RPMI7951 (cell line): ENCODE measurements around the gene PRUNE2. TPM values are rescaled to one million over a fixed set of nuclear protein-coding genes. Genes with fewer than 3 reads are reported as not detected.

Experiments
- DNase-seq: peaks from one replicate; pipeline ENCODE4 v3.0.0-alpha.2; 2012; ENCODE audit warnings: low read depth
- total RNA-seq: library from RNA; depleted of rRNA; stranded (reverse); fragments of >200 nt; shearing (Covaris generic); gene quantifications from 2 replicates; pipeline ENCODE4 v1.2.3, GENCODE V29; 2014

The PRUNE2 gene
- total RNA-seq, 1 experiment from 2014 or later: 0.12 TPM

DNA sequence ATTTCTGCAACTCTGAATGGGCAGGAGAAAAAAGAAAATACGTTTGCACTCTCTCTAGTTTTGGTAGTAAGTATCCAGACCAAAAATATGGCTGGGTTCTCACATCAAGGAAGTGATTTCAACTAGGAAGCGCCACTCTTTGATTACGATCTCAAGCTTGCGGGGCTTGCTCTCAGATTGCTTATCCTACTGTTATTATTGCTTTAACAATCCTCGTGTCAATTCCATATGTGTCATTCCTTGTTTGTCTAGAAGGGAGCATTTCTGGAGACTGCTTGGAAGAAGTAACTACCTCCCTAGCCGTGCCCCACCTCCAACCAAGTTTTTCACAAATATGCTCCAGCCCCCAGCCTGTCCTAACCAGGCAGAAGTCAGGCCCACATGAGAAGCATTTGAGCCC is 3.5 kb downstream of the PRUNE2 start:
- DNase-seq: no peak

DNA sequence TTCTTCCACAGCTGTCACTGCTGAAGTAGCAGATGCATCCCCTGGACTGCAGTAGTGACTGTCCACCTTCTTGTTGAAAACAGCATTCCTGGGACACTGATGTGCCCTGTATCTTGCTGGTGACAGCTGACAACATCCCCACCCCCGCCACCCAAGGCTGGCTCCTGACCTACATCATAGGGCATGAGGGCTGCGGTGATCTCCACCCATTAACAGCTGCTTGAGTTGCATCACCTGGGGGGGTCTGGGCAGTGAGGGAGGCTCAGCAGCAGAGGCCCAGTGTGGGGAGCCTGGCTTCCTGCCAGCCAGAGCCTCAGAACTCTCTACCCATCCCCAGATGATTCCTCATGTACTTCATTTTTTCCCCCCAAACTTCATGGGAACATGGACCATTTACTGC is 4.1 kb downstream of the PRUNE2 start:
- DNase-seq: no peak

DNA sequence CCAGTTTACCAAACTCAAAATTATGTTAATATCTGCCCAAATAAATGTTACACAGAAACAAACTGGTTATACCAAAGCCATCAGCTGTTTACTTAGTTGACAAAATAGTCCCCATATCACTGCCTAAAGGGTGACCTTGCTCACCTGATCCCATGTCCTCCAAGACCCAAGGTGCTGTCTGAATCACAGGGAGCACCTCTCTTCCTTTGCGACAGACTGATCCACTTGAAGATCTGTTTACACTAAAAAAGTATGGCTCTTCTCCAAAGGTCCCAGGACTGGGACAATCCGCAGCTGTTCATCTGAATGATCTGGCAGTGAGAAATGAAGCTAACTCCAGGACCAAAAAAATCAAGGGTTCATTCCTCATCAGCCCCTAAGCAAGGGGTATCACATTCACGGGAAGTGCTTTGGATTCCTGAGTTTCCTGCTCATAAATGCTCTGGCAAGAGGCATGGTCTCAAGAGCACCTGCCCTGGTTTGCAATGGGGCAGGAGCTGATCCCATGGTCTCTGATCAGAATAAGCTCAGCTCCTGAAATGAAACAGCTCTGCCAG is 5.0 kb downstream of the PRUNE2 start:
- no peak for DNase-seq

DNA sequence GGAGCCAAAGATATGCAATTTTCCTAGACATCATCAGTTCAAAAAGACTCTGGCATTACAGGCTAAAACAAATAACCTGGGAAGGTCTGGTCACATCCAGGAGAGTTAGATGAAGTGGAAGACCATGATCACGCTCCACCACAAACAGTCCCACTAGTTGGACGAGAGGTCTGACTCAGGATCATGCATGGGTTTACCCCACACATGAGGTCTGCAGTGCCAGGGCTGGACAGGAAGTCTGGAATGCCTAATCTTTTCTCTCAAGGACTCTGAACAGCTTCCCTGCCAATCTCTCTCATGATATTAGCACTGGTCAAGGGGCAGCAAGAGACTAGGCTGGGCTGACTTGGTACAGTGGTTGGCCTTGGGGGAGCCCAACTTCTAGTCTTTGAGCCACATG is 7.1 kb downstream of the PRUNE2 start:
- DNase-seq: no peak

DNA sequence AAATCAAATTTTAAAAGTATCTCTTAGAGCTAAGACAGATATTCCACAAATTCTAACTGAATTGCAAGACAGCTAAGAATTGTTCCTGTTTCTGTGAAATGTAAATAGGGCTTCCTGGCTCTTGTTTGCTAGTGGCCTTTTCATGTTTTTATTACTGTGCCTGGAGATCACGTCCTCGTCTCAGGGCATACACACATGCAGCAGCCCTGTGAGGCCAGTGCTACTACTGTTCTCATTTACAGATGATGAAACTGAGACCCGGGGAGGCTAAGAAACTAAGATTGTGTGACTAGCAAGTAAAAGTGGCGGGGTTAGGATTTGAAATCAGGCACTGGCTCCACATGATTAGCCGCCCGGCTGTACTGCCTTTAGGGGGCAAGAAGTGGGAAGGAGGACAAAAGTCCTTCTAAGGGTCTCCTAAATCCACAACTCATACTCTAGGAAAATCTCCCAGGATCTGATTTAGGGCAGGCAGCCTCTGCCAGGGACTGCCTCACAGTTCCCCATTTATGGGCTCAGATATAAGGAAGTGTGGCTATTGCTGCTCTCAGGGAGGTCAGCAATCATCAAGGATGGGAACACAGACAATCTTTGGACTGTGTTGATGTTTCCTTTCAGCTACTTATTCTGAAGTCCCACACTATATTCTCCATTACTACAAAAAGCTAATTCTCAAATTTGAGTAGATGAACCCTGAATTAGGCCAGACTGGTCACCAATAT is 7.9 kb downstream of the PRUNE2 start:
- no peak for DNase-seq

DNA sequence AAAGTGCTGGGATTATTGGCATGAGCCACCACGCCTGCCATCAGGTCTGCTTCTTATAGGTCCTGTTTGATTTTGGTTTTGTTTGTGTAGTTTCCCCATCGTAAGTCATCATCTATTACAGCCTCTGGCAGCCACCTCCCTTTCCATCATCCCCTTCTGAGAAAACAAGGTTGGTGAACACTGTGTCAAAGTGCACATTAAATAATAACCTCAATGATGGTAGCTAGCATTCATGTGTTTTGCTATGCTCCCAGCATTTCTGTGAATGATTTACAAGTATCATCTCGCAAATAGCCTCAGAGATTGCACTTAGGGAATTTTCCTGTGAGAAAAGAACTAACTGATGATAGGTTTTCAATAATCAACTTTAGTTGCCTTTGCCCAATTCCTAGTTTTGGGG is 9.9 kb downstream of the PRUNE2 start:
- no peak for DNase-seq

DNA sequence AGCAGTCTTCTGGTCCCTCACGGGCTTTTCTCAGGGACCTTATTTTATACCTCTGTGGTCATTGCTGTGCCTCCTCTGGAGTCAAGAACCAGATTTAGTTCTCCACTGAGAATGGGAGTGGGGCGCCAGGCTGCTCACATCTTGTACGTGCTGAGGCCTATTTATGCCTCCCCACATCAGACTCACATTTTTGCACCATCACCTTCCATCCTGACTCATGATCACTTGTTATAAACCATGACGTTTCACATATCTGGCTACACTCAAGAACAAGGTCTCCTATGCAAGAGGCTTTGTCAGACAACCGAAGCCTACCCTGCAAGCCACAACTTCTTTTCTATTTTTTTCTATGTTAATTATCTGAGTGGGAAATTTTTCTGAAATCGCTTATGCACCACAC is 10.7 kb downstream of the PRUNE2 start:
- DNase-seq: no peak

DNA sequence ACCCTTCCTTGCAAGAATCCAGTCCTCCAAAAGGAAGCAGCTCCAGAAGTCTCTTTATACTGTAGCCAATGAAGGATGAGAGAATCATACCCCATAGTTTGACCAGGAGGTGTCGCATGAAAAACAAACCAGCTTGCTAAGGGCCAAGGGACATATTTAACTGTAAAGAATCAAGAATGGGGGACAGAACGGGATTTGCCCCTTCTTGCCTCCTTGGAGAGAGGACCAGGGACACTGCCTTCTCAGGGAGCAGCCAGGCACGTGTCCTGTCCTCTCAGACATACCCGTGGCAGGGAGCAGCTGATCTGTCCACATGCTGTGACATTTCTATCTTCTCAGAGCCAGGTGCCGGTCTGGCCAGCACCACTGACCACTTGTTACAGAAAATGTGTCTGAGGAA is 11.7 kb downstream of the PRUNE2 start:
- DNase-seq: no peak

DNA sequence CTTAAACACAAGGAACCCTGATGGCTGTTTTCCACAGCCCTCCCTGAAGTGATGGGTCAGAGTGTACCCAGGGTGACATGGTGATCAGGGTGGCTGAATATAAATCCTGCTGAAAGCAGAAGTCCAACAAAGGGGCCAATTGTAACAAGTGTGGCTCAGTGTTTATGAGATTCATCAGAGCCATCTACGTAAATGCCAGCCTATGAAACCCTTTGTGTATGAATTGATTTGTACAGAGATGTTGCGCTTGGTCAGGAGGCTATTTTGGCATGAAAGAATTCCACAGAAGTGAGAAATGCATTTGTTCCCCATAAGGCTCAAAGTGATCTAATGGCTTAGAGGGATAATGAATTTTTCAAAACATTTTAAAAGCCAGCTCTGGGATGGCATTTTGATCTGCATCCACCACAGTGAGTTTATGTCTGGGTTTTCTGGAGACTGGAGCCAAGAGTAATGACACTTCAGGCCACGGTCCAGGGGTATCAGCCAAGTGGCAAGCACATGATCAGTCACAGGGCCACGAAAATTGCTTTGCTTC is 12.4 kb downstream of the PRUNE2 start:
- DNase-seq: no peak

DNA sequence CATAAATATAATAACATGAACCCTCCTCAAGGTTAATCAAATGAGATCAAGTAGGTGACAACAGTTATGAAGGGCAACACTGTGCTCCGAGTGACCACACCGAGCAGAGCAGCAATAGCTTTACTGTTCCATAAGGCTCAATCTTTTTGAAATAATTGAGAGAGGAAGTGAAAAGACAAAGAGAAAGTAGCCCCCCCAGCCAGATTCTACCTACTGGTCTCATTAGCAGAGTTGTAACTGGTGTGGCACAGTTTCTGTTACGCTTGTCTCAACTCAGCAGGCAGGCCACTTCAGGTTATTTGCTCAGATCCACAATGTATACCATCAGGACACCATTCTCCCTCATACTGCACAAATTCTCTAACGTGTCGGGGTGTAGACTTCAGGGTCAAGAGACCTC is 14.0 kb downstream of the PRUNE2 start:
- no peak for DNase-seq

DNA sequence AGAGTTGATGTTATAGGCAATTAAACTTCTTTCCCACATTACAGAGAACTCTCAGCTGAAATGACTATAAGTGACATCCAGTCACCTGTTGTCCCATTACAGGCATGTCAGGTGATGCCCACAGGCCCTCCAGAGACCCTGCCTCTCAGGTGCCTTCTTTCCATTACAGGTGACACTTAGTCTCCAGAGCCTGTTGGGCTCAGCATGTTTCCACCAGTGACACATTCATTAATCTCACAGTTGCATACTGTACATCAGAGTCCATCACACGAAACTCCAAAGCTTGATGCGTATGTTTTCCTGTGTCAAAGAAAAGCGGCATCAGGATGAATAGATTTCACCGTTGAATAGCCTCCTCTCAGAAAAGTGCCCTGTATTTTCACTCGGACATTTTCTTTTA is 14.6 kb downstream of the PRUNE2 start:
- no peak for DNase-seq

DNA sequence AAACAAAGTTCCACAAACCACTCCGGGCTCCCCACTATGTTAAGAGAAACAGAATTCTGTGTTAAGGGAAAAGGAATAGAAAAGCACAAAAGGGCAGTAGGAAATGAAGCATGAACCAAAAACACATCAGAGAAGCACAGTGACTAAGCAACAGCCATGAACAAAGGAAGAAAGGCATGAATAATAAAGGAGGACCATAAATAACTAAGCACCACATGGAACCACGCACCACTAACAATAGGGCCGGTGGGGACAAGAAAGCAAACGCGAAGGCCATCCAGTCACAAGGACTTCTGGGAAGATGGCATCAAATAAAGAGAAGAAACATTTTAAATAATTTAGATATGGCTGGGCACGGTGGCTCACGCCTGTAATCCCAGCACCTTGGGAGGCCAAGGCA is 18.0 kb downstream of the PRUNE2 start:
- no peak for DNase-seq

DNA sequence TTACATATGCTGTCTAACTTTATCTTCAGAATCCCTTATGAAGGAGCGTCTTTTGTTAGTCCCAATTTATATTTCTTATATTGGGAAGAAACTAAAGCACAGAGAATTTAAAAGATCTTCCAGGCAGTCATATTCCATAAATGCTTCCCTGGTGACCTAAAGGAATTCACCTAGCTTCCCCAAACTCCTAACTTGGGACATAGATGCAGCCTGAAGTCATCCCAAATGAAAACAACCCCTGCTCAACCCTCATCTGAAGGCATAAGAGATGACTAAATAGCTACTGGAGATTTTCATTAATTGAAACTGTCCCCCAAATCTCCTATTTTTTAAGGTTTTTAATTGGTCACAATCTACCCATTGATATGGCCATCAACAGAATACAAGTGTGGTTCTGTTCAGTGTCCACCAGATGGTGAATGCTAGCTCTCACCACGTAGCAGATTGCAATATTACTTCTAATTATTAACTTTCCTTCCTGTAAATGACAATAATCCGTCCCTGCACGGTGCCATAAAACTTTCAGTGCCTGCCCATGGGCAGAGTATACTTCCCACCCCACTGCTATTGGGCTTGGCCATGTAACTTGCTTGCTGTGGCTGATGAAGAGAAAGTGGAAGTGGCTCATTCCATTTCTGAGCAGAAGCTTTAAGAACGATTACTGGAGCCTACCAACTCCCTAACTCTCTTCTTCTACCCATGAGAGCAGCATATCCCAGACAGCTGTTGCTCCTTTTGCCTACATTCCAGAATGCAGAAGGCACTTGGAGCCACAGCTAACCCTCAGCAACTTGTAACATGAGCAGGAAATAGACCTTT is 18.7 kb downstream of the PRUNE2 start:
- DNase-seq: no peak

DNA sequence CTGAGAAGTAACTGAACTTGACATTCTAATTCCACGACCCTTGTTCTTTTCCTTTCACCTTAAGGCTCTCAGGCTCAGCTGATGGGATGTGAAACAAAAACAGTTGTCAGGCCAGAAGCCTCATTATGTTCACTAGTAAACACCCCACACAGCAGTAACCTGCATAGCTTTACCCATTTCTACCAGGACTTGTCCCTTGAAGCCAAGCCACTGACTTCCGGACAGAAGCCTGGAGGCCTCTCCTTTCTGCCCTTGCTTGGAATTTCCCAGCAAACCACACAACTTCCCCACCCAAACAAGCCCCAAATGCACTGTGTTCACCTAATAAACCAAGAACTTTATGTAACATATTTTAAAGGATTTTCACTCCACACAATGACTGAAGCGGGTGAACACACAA is 19.6 kb downstream of the PRUNE2 start:
- DNase-seq: no peak

DNA sequence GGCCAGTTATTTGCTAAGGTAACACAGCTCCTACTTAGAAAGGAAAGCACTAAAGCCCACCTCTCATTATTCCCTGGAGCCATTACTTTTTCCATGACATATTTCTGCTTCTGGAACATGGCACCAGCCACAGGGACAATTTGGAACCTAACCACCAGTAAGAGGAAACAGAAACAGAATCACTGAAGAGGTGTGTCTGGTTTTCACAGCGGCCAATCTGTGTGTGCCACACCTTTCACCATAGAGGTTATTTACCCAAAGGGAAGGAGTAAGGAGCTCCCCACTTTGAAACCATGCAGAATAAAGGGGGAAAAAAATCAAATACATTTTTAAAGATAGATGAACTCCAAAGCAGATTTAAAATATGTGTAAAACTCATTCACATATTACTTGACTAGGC is 21.1 kb downstream of the PRUNE2 start:
- DNase-seq: no peak

DNA sequence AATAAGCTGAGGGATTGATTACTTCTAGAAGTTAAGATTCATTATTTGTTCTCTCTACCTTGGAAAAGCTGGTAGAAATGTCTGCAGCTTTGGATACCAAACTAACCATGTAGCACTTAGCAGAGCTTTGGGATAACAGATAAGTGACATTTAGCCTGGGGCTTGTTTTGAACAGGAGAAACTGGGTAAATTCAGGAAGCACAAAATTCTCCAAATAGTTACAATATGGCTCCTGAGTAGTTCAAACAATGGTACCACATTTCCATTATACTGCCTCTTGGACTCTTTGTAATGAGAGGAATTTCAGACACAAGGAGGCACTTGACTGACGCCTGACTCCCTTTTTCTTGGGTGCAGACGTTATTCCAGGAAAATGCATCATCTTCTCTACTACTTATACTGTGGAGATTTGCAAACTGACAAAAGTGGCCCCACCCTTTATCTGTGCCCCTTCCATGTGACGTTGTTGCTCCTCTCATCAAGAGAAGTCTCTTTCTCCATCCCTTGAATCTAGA is 22.5 kb downstream of the PRUNE2 start:
- no peak for DNase-seq

DNA sequence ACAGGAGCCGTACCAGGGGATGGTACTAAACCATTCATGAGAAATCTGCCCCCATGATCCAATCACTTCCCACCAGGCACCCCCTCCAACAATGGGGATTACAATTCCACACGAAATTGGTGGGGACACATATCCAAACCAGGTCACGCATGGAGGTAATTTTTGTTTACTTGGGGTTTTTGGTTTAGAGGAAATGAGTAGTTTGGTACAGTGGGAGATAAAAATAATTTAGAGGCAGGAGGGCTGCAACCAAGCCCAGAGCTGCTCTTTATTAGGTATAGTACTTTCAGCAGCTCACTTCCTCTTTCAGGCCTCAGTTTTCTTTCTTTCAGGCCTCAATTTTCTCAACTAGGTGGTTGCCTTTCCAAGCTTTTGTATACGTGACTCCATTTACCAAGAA is 23.2 kb downstream of the PRUNE2 start:
- DNase-seq: no peak

DNA sequence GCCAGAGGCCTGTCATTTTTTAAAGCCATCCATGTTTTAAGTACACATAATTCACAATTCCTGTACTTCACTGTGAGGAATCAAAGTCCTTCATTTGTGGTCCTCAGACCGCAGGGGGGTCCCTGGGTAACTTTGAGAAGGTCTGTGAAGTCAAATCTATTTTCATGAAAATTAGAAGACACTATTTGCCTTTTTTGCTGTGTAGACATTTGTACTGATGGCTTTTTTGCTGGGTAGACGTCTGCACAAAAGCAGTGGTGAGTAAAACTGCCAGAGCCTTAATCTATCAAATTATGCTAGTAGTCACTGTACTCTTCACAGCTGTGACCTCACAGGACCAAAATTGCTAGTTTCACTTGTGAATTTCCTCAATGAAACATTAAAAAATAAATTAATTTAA is 25.7 kb downstream of the PRUNE2 start:
- DNase-seq: no peak

DNA sequence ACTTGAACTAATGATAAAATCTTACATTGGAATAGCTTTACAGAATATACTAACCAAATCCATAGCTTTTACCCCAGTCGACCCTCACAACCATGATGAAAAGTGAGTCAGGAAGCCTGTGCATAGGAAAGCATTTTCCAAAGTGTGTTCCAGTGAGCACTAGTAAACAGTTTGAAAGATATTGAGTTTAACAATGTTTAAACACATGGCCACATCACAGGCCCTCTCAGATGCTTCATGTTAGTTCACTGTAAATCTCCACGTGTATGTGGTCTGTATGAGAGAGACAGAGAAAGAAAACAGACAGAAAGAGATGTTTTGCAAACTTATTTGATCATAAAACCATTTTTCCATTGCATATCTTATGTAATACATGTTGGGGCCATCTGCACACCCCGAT is 27.0 kb downstream of the PRUNE2 start:
- no peak for DNase-seq

DNA sequence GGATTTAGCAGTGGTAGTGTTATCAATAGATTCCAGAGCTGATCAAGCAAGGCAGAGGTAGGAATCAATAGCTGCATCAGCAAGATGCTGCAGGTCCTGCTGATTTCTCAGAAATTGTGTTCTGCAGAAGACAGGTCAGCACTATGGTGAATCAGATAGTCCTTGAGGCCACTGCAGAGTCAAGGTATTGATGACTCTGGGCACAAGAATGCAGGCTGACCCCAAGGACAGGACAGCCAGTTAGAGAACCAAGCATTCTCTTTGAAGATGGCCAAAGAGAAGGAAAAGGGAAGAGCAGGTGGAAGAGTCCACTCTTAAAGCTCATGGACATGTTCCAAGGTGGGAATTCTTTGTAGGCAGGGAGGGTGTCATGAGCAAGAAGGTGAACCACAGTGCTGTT is 28.0 kb downstream of the PRUNE2 start:
- no peak for DNase-seq

DNA sequence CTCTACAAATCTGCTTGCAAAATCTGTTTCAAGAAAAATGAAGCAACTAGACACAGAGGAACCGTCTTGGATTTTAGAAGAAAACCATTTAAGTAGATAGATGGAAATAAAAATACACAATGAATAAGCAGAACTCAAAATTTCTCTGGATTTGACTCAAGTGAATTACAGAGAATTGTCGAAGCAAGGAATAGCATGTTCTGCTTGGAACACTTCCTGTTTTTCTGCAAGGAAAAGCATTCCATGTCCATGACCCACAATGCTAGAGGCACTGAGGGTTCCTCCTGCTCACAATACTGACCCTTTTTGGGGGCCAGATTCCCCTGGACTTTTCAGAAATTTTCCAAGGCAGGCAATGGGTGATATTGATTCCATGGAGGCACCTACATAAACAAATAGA is 29.8 kb downstream of the PRUNE2 start:
- no peak for DNase-seq

DNA sequence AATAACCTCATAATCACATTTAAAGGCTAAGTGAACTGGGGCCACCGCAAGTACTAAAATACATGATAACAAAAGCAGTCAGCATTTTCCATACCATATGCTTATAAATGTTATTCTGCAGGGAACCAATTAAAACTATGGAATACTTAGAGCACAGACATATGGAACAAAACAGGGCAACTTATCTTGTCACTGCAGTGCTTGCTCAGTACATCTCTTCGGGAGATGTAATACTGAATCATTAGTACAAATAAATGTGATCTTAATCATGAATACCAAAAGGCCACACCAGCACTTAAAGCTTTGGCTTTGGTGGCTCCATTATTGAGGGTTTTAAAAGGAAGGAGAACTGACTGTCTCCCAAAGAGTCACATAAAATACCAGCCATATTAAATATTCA is 32.1 kb downstream of the PRUNE2 start:
- no peak for DNase-seq
